KOPT-K1 (cell line): ENCODE measurements around the gene B4GALNT1.

ENCODE experiments used
- H3K27ac ChIP-seq: fragments of 200-600 bp; sonication (generic); 2 replicates; pipeline ENCODE4 v1.5.1; 2016; ENCODE audit warnings: antibody characterized with exemption, mild to moderate bottlenecking, low read depth, low read length; ENCODE audit not compliant: poor library complexity, severe bottlenecking
- H3K36me3 ChIP-seq: fragments of 200-600 bp; sonication (generic); 2 replicates; pipeline ENCODE4 v1.5.1; 2017; ENCODE audit warnings: antibody characterized with exemption, mild to moderate bottlenecking, low read length, moderate library complexity; ENCODE audit not compliant: insufficient read depth
- H3K9me3 ChIP-seq: fragments of 200-600 bp; sonication (generic); 2 replicates; pipeline ENCODE4 v1.5.1; 2017; ENCODE audit warnings: antibody characterized with exemption, low read length, mild to moderate bottlenecking; ENCODE audit not compliant: insufficient read depth, poor library complexity, severe bottlenecking

Gene B4GALNT1

DNA sequence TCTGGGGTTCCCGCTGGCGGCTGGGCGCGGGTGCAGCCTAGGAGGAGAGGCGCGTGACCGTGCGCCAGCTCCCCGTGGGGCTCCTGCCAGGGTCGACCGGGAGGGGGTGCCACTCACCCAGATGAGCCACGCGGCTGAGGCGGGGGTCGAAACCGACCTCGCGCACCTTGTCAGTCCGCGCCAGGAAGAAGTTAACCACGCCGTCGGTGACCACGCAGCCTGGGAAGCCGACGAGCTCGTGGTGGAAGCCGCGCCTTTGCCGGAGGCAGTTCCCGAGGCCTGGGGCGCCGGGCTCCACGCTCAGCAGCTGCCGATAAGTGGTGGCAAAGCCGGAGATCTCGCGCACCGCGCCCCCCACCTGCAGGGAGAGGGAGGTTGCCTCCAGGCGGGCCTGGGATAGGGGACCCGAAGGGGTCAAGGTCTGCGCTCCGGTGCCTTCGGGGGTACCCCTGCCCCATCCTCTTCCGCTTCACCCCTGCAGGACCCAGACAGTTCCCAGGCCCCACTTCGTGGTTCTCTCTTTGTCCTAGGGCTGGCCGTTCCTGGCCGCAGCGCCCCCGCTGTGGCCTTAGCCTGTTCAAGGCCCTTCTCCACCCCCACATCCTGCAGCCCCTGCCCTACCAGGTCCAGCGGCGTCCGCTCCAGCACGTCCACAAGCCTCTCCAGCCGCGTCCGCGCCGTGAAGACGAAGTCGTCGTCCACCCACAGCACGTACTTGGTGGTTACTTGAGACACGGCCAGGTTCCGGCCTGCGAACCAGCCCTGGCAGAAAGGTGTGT is 5.3 kb downstream of the B4GALNT1 start:
- Histone ChIP-seq H3K36me3 (no peaks in the 10 kb centered on the region), H3K27ac (no peak overlapping the region), H3K9me3 (no peaks in the 10 kb centered on the region)

- no peak overlapping the region for H3K27ac ChIP-seq
- H3K9me3 ChIP-seq: no peaks in the 10 kb centered on the region
- no peaks in the 10 kb centered on the region for H3K36me3 ChIP-seq
Observed at GRCh38 chr12:57626921-57627445, 6.0 kb downstream of the B4GALNT1 start.

DNA sequence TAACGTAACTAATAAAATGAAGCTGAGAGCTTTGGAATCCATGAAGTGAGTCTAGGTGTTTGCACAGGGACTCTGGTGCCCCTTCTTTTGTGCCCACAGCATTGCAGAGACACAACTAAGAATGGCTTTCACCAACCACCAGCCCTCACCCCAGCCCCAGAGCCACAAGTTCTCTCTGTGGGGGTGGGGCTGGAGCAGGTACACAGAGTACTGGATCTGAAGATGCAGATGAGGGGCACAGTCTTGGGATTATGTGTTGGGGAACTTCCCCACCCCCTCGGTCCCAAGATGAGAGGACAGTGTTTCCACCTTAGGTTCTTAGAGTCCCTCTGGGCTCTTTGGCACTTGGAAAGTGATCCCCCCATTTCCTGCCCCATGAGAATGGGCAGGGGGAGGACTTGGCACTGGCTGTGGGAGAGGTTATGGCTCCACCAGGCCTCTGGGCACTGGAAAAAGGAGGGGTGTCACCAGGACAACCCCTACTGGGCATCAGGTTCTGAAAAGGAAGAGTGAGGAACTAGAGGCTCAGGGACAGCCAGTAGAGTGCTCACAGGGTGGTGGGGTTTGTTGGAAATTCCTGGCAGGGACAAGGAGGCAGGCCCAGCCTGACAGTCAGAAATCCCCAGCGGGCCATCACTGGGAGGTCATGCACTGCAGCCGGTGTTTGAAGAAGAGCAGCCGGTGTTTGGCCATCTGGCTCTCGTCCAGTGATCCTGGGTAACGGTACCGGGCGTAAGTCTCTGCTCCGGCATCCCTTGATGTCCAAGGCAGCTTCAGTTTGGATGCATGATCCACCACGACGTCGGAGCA is 6.7 kb downstream of the B4GALNT1 start:
- no peaks in the 10 kb centered on the region for H3K36me3 ChIP-seq

DNA sequence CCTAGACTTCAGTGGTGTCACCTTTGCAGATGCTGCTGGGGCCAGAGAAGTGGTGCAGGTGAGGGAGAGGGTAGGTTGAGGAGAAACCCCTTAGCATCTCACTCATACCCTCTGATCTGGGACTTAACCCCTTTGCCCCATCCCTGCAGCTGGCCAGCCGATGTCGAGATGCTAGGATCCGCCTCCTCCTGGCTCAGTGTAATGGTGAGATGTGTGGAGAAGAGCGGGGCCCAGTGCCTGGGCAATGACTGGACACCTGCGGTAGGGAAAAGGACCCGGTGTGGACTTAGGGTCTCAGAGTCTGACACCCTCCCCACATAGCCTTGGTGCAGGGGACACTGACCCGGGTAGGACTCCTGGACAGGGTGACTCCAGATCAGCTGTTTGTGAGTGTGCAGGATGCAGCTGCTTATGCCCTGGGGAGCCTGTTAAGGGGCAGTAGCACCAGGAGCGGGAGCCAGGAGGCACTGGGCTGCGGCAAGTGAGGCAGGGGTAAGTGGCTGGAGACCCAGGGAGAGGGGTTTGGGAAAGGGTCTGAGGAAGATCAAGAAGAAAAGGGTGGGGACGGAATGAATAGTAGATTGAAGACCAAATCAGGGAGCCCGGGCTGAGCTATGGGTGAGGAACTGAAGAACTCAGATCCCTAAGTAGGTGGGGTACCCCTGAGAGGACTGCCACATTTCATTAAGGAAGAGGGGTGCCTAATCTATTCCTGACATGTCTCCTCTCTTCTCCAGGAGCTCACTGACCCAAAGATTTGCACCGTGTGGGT is 7.6 kb downstream of the B4GALNT1 start:
- Histone ChIP-seq H3K27ac (no peak overlapping the region), H3K36me3 (no peaks in the 10 kb centered on the region), H3K9me3 (no peaks in the 10 kb centered on the region)

More for the DNA sequence above, 6.7 kb downstream of the B4GALNT1 start:
- no peak overlapping the region for H3K27ac ChIP-seq
- H3K9me3 ChIP-seq: no peaks in the 10 kb centered on the region

DNA sequence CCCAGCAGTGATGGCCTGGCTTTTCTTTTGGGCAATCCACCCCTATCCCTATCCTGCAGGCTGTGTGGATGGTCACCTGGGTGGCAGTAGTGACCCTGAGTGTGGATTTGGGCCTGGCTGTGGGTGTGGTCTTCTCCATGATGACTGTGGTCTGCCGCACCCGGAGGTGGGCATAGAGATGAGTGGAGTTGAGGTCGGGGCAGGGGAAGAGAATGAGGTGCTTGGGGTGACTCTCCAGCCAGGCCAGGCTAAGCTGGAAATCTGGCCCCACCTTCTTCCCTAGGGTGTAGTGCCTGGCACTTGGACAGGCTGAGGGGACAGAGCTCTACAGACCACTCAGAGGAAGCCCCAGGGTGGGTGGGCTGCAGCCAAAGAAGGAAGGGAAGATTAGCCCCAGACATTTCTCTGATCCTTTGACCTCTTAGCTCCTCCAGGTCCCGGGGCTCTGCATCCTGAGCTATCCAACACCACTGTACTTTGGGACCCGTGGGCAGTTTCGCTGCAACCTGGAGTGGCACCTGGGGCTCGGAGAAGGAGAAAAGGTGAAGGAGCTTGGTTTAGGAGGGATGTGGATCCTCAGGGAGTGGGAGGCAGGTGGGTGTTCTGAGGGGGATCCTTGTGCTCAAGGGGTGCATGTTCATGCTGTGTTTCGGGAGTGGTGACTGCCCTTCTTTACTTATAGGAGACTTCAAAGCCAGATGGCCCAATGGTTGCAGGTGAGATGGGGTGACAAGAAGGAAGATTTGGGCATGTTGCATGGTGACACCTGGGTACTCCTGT is 8.4 kb downstream of the B4GALNT1 start:
- H3K36me3 ChIP-seq: no peaks in the 10 kb centered on the region
- no peaks in the 10 kb centered on the region for H3K9me3 ChIP-seq
- H3K27ac ChIP-seq: no peak overlapping the region

GRCh38 chr12:57623811-57624390 is 9.1 kb downstream of the B4GALNT1 start:
- Histone ChIP-seq H3K36me3 (no peaks in the 10 kb centered on the region), H3K9me3 (no peaks in the 10 kb centered on the region), H3K27ac (no peak overlapping the region)

GRCh38 chr12:57623385-57623784 is 9.6 kb downstream of the B4GALNT1 start:
- no peaks in the 10 kb centered on the region for H3K36me3 ChIP-seq

GRCh38 chr12:57622293-57623245 is 10.4 kb downstream of the B4GALNT1 start:
- no peaks in the 10 kb centered on the region for H3K36me3 ChIP-seq
- no peaks in the 10 kb centered on the region for H3K9me3 ChIP-seq
- no peak overlapping the region for H3K27ac ChIP-seq

More at GRCh38 chr12:57623385-57623784, 9.6 kb downstream of the B4GALNT1 start:
- H3K27ac ChIP-seq: no peak overlapping the region
- H3K9me3 ChIP-seq: no peaks in the 10 kb centered on the region

DNA sequence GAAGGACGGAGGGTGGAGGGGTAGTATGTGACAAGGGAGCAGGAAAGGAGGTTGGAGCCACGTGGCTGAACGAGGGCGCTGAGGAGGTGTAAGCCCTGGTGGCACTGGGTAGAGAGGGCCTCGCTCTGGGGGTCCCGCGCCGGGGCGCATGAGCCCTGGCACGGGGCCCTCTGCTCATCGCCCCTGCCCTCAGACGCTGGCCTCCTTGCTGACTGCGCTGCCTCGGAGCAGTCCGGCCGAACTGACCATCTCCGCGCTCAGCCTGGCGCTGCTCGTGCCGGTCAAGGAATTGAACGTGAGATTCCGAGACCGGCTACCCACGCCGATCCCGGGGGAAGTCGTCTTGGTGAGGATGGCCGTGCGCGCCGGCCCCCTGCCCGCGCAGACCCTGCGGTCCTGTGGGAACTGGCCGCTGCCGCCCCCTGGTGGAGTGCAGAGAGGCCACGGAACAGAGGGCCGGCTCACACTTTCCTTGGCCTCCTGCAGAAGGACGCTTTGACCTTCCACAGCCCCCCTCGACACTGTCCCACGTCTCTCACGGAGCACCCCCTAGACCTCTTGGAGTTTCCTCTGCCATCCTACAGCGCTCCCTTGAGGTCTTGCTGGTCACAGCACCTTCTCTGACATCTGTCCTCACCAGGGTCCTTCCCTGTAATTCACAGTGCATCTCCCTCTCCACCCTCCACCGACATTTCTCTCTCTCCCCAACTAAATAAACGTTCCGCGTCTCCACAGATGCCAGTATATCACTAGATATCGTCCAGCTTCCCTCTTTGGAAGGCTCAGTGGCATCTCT is 11.3 kb downstream of the B4GALNT1 start:
- Histone ChIP-seq H3K36me3 (no peaks in the 10 kb centered on the region), H3K9me3 (no peaks in the 10 kb centered on the region), H3K27ac (no peak overlapping the region)

GRCh38 chr12:57620936-57621496 is 12.0 kb downstream of the B4GALNT1 start:
- H3K9me3 ChIP-seq: no peaks in the 10 kb centered on the region
- H3K27ac ChIP-seq: no peak overlapping the region
- no peaks in the 10 kb centered on the region for H3K36me3 ChIP-seq

DNA sequence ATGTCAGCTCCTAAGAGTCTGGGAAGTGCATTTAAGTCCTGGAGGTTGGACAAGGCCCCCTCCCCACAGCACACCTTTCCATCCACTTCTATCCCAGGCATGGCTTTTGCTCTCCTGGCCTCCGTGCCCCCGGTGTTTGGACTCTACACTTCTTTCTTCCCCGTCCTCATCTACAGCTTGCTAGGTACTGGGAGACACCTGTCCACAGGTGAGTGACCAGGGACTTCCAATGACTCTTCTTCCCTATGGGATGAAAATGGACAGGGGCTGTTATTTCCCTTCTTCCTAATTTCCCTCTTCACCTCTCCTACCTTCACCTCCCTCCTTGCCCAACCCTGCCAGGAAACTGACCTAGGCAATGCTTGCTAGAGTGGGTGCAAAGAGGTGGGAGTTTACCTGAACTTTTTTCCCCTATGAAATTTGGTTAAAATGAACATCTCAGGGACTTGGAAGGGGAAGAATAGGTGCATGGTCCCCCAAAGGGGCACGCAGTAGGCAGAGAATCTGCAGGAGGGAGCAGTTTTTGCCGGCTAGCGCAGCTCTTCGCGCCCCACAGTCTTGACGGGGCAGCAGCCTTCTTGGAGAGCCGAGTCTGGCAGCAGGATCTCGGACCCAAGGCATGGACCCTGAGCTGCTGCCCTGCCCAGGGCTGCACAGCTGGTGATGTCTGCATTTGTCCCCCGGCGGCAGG is 12.6 kb downstream of the B4GALNT1 start:
- Histone ChIP-seq H3K36me3 (no peaks in the 10 kb centered on the region), H3K27ac (no peak overlapping the region), H3K9me3 (no peaks in the 10 kb centered on the region)
